Skeletal muscle cell (primary cell): ENCODE results near the gene KISS1R.

ENCODE experiments used
- DNase-seq: peaks from one replicate; pipeline ENCODE4 v3.0.0-alpha.2; 2010; ENCODE audit warnings: low read depth
- H3K4me3 ChIP-seq: 2 replicates; pipeline ENCODE4 v1.5.1; 2011; ENCODE audit warnings: low read depth, mild to moderate bottlenecking, control low read depth, low read length, moderate library complexity

Gene KISS1R

GRCh38 chr19:918152-918437, 962 bp downstream of the KISS1R start:
- no peak overlapping the region for H3K4me3 ChIP-seq
- no peak for DNase-seq

GRCh38 chr19:918481-919198, 1.5 kb downstream of the KISS1R start:
- no peak for DNase-seq
- H3K4me3 ChIP-seq, result no peak overlapping the region

GRCh38 chr19:919199-920050, 2.3 kb downstream of the KISS1R start:
- no peak for DNase-seq
- H3K4me3 ChIP-seq, result no peak overlapping the region

GRCh38 chr19:920051-920864, 3.1 kb downstream of the KISS1R start:
- no peak for DNase-seq

GRCh38 chr19:924553-925086, 7.5 kb downstream of the KISS1R start:
- H3K4me3 ChIP-seq, result peak overlapping the region; percentile 89
- no peak for DNase-seq

More at GRCh38 chr19:920051-920864, 3.1 kb downstream of the KISS1R start:
- peak overlapping the region; percentile 17 for H3K4me3 ChIP-seq

GRCh38 chr19:925087-925525, 8.0 kb downstream of the KISS1R start:
- H3K4me3 ChIP-seq, result peak overlapping the region; percentile 89

GRCh38 chr19:925526-926322, 8.6 kb downstream of the KISS1R start, which contains the start of gene ARID3A:
Gene ARID3A (plus strand): TSS chr19:926035. CDS start chr19:929529, 3,494 bp downstream.
- DNase-seq, result peak; percentile 52
- H3K4me3 ChIP-seq, result peak within 1 kb of the TSS; percentile 89

More at GRCh38 chr19:925087-925525, 8.0 kb downstream of the KISS1R start:
- DNase-seq, result no peak

- no peak for DNase-seq
These were observed 9.1 kb downstream of the KISS1R start for GRCh38 chr19:926323-926588.

GRCh38 chr19:926589-927350, 9.6 kb downstream of the KISS1R start:
- peak overlapping the region; percentile 89 for H3K4me3 ChIP-seq
- no peak for DNase-seq

More at GRCh38 chr19:926323-926588, 9.1 kb downstream of the KISS1R start:
- peak overlapping the region; percentile 89 for H3K4me3 ChIP-seq

- no peak for DNase-seq
- H3K4me3 ChIP-seq, result peak overlapping the region; percentile 89
These were observed 10.2 kb downstream of the KISS1R start for GRCh38 chr19:927351-927779.

- no peak for DNase-seq
- peak overlapping the region; percentile 89 for H3K4me3 ChIP-seq
These were observed 10.8 kb downstream of the KISS1R start for GRCh38 chr19:927780-928401.

- no peak for DNase-seq
These were observed 11.5 kb downstream of the KISS1R start for GRCh38 chr19:928471-929202.

GRCh38 chr19:929203-929890, 12.2 kb downstream of the KISS1R start:
- no peak for DNase-seq
- H3K4me3 ChIP-seq, result no peak overlapping the region

More at GRCh38 chr19:928471-929202, 11.5 kb downstream of the KISS1R start:
- H3K4me3 ChIP-seq, result no peak overlapping the region

- no peak for DNase-seq
- H3K4me3 ChIP-seq, result no peak overlapping the region
These were observed 12.7 kb downstream of the KISS1R start for GRCh38 chr19:929891-930258.

- no peak overlapping the region for H3K4me3 ChIP-seq
- DNase-seq, result no peak
These were observed 14.9 kb downstream of the KISS1R start for GRCh38 chr19:931860-932647.
